Measurements from ENCODE around the gene ZC3H7A. TPM values are rescaled to one million over a fixed set of nuclear protein-coding genes. Genes with fewer than 3 reads are reported as not detected.

Gene ZC3H7A
- total RNA-seq, 1 experiment from 2014 or later, result 43.1 TPM

DNA sequence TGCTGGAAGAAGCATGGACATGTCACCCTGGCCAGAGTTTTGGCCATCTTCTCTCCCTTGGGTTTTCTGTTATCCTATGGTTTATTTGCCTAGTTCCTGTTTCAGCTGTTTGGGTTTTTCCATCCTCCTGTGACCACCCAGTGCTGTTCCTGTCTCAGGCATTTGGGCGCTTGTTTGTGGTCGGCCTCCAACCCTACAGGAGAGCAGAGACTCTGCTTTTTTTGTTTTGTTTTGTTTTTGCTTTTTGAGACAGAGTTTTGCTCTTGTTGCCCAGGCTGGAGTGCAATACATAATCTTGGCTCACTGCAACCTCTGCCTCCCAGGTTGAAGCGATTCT lies 3.3 kb upstream of the ZC3H7A start:
- no peak for DNase-seq
- Histone ChIP-seq H3T11ph (ENCODE audit: low read length) (no peak overlapping the region), H4K8ac (replicated peaks; ENCODE audit: insufficient read length, low read depth, low read length) (no peak overlapping the region), H4K5ac (ENCODE audit: insufficient read length, low read depth, low read length) (no peak overlapping the region), H2AK5ac (ENCODE audit: insufficient read length, low read length) (no peak overlapping the region), H2BK120ac (ENCODE audit: low read depth, low read length, poor library complexity, severe bottlenecking) (no peak overlapping the region), H3K23me2 (ENCODE audit: insufficient read length, low read depth, low read length, poor library complexity, severe bottlenecking) (peaks cover 16% of the 10 kb centered on the region), H3K27ac (ENCODE audit: insufficient read length, low read depth, low read length) (no peak overlapping the region), H2BK12ac (ENCODE audit: insufficient read length, low read depth, low read length) (no peak overlapping the region), H3K79me2 (ENCODE audit: insufficient read depth, low read length) (peaks cover 4% of the 10 kb centered on the region; the same call in 1 of the 2 replicates), H2BK15ac (ENCODE audit: low read depth, low read length) (no peak overlapping the region), H3K56ac (ENCODE audit: insufficient read length, low read depth, low read length) (no peak overlapping the region), H4K20me1 (ENCODE audit: control insufficient read depth, insufficient read depth, insufficient read length) (no peaks in the 10 kb centered on the region), H3K4me1 (ENCODE audit: insufficient read depth, low read length) (no peaks in the 10 kb centered on the region), H2AFZ (ENCODE audit: low read length) (no peak overlapping the region), H3K79me1 (ENCODE audit: insufficient read depth, low read depth, low read length, poor library complexity, severe bottlenecking) (no peaks in the 10 kb centered on the region), H4K91ac (ENCODE audit: insufficient read length, low read depth, low read length) (no peak overlapping the region), H2BK5ac (ENCODE audit: insufficient read length, low read length) (no peak overlapping the region), H3K14ac (ENCODE audit: insufficient read depth, low read length) (no peak overlapping the region), H3K4me2 (ENCODE audit: insufficient read depth, insufficient read length, low read length) (no peak overlapping the region), H3K4ac (ENCODE audit: low read depth, low read length) (no peak overlapping the region), H3K9ac (ENCODE audit: extremely low read depth, insufficient read length, low read length) (no peak overlapping the region), H3K9me3 (ENCODE audit: control insufficient read depth, low read depth, low read length) (no peaks in the 10 kb centered on the region), H2BK20ac (ENCODE audit: low read depth, low read length, poor library complexity, severe bottlenecking) (no peak overlapping the region), H3K23ac (ENCODE audit: insufficient read length, low read depth, low read length) (no peak overlapping the region), H3K18ac (ENCODE audit: insufficient read length, low read depth, low read length) (no peak overlapping the region), H3K27me3 (ENCODE audit: insufficient read depth, low read length) (no peaks in the 10 kb centered on the region)
- no peaks in the 10 kb centered on the region; a peak in 2 of 7 replicates for H3K36me3 Mint-ChIP-seq (ENCODE audit: insufficient read depth in 1 of 3, low read depth in 3 of 3)
- H3K27ac Mint-ChIP-seq, result peak overlapping the region in 2 of 3 experiments; percentile 2 to 39; a peak in 2 of 7 replicates
- no peak overlapping the region for H3K4me3 Mint-ChIP-seq
- H3K27me3 Mint-ChIP-seq (ENCODE audit: low read depth), result no peaks in the 10 kb centered on the region; the same call in 1 of the 2 replicates
- peaks cover 28 to 29% of the 10 kb centered on the region in 2 experiments for H3K4me1 Mint-ChIP-seq
- H3K9me3 Mint-ChIP-seq, result no peaks in the 10 kb centered on the region
- TF ChIP-seq CTCF (conservative IDR thresholded peaks at IDR 0.05), result no peak
- no CpG with 5 or more reads among the region's 3 CpGs for WGBS (ENCODE audit: extremely low coverage, insufficient read length, low lambda C conversion rate)
